HL-60 (cell line): ENCODE data around the gene TXNRD2.
"Not testable (repeated sequence)": the region's sequence is repeated elsewhere in the genome, so short reads cannot be mapped to it uniquely, and the experiment has no call there.

Experiments used
- DNase-seq, 2 experiments: peaks; one replicate each; pipeline ENCODE4 v3.0.0-alpha.2; 2010 to 2020; ENCODE audit warnings: low read depth in 1 of 2, low spot score in 1 of 2
- H3K27ac ChIP-seq: fragments of 250-450 bp; sonication (Bioruptor Pico); replicated peaks from 2 replicates; pipeline ENCODE4 v1.5.1; 2020; ENCODE audit warnings: mild to moderate bottlenecking, moderate library complexity
- H3K27me3 ChIP-seq: fragments of 250-450 bp; sonication (Bioruptor Pico); 2 replicates; pipeline ENCODE4 v1.5.1; 2021; ENCODE audit warnings: mild to moderate bottlenecking, moderate library complexity; ENCODE audit not compliant: insufficient read depth, poor library complexity, severe bottlenecking
- H3K4me3 ChIP-seq: replicated peaks from 2 replicates; pipeline ENCODE4 v1.5.1; 2011; ENCODE audit warnings: mild to moderate bottlenecking, control low read depth, low read length; ENCODE audit not compliant: insufficient read depth
- CTCF ChIP-seq: IDR thresholded peaks from one replicate; pipeline ENCODE4 v1.5.1; 2011; ENCODE audit warnings: low read length, control low read depth, inconsistent platforms; ENCODE audit not compliant: insufficient read depth
- GABPA ChIP-seq: IDR thresholded peaks from 2 replicates; pipeline ENCODE4 v1.6.1; 2012; ENCODE audit warnings: low read depth
- POLR2AphosphoS5 ChIP-seq: IDR thresholded peaks from 2 replicates; pipeline ENCODE4 v1.6.1; 2012; ENCODE audit warnings: low read depth
- REST ChIP-seq: IDR thresholded peaks from 2 replicates; pipeline ENCODE4 v1.6.1; 2012; ENCODE audit warnings: low read depth; ENCODE audit not compliant: insufficient replicate concordance
- SPI1 ChIP-seq: IDR thresholded peaks from 2 replicates; pipeline ENCODE4 v1.6.1; 2012; ENCODE audit warnings: low read depth, mild to moderate bottlenecking, borderline replicate concordance

TXNRD2 gene

GRCh38 chr22:19884161-19884953, 57.3 kb downstream of the TXNRD2 start:
- Histone ChIP-seq H3K27me3 (no peaks in the 10 kb centered on the region), H3K27ac (no peak overlapping the region), H3K4me3 (no peak overlapping the region)
- TF ChIP-seq SPI1 (no peak), CTCF (no peak), POLR2AphosphoS5 (no peak), REST (no peak), GABPA (no peak)
- DNase-seq, result no peak

- not testable (repeated sequence) for H3K4me3 ChIP-seq, H3K27ac ChIP-seq, DNase-seq, H3K27me3 ChIP-seq
These were observed 58.2 kb downstream of the TXNRD2 start for GRCh38 chr22:19883446-19883845.

- TF ChIP-seq POLR2AphosphoS5 (no peak), SPI1 (no peak), REST (no peak), CTCF (no peak), GABPA (no peak)
- Histone ChIP-seq H3K27me3 (no peaks in the 10 kb centered on the region), H3K27ac (no peak overlapping the region), H3K4me3 (no peak overlapping the region)
- no peak for DNase-seq
These were observed 58.9 kb downstream of the TXNRD2 start for GRCh38 chr22:19882446-19883381.
